HL-60 (cell line): ENCODE data around the gene PSMD8.

Experiments
- POLR2AphosphoS5 ChIP-seq: IDR thresholded peaks from 2 replicates; pipeline ENCODE4 v1.6.1; 2012; ENCODE audit warnings: low read depth
- TF ChIP-seq, protein P1 (sequence below): IDR thresholded peaks from one replicate; pipeline ENCODE4 v1.5.1; 2011; ENCODE audit warnings: low read length, control low read depth, inconsistent platforms; ENCODE audit not compliant: insufficient read depth
- TF ChIP-seq, protein P2 (sequence below): IDR thresholded peaks from 2 replicates; pipeline ENCODE4 v1.6.1; 2012; ENCODE audit warnings: low read depth; ENCODE audit not compliant: insufficient replicate concordance

DNA sequence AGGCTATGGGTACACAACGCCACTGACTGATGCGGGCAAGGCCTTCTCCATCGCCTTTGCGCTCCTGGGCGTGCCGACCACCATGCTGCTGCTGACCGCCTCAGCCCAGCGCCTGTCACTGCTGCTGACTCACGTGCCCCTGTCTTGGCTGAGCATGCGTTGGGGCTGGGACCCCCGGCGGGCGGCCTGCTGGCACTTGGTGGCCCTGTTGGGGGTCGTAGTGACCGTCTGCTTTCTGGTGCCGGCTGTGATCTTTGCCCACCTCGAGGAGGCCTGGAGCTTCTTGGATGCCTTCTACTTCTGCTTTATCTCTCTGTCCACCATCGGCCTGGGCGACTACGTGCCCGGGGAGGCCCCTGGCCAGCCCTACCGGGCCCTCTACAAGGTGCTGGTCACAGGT, 47.8 kb upstream of the PSMD8 start:
- TF ChIP-seq, protein P1, sequence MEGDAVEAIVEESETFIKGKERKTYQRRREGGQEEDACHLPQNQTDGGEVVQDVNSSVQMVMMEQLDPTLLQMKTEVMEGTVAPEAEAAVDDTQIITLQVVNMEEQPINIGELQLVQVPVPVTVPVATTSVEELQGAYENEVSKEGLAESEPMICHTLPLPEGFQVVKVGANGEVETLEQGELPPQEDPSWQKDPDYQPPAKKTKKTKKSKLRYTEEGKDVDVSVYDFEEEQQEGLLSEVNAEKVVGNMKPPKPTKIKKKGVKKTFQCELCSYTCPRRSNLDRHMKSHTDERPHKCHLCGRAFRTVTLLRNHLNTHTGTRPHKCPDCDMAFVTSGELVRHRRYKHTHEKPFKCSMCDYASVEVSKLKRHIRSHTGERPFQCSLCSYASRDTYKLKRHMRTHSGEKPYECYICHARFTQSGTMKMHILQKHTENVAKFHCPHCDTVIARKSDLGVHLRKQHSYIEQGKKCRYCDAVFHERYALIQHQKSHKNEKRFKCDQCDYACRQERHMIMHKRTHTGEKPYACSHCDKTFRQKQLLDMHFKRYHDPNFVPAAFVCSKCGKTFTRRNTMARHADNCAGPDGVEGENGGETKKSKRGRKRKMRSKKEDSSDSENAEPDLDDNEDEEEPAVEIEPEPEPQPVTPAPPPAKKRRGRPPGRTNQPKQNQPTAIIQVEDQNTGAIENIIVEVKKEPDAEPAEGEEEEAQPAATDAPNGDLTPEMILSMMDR = no peak
- TF ChIP-seq, protein P2, sequence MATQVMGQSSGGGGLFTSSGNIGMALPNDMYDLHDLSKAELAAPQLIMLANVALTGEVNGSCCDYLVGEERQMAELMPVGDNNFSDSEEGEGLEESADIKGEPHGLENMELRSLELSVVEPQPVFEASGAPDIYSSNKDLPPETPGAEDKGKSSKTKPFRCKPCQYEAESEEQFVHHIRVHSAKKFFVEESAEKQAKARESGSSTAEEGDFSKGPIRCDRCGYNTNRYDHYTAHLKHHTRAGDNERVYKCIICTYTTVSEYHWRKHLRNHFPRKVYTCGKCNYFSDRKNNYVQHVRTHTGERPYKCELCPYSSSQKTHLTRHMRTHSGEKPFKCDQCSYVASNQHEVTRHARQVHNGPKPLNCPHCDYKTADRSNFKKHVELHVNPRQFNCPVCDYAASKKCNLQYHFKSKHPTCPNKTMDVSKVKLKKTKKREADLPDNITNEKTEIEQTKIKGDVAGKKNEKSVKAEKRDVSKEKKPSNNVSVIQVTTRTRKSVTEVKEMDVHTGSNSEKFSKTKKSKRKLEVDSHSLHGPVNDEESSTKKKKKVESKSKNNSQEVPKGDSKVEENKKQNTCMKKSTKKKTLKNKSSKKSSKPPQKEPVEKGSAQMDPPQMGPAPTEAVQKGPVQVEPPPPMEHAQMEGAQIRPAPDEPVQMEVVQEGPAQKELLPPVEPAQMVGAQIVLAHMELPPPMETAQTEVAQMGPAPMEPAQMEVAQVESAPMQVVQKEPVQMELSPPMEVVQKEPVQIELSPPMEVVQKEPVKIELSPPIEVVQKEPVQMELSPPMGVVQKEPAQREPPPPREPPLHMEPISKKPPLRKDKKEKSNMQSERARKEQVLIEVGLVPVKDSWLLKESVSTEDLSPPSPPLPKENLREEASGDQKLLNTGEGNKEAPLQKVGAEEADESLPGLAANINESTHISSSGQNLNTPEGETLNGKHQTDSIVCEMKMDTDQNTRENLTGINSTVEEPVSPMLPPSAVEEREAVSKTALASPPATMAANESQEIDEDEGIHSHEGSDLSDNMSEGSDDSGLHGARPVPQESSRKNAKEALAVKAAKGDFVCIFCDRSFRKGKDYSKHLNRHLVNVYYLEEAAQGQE = no peak
- no peak for TF ChIP-seq POLR2AphosphoS5
